Breast epithelium (tissue), 4 donors: ENCODE data around the gene MOCS2. TPM values are rescaled to one million over a fixed set of nuclear protein-coding genes. Genes with fewer than 3 reads are reported as not detected.

Experiments
- DNase-seq, 2 donors: peaks; one replicate each; pipeline ENCODE4 v3.0.0-alpha.2; 2019; ENCODE audit warnings: low spot score in 2 of 2
- H3K27ac ChIP-seq, 2 donors: fragments of 200-600 bp; sonication (generic) in 1 of 2; one replicate each; pipeline ENCODE4 v1.5.1; 2016 to 2019; ENCODE audit warnings: mild to moderate bottlenecking in 1 of 2
- H3K27me3 ChIP-seq, 2 donors: fragments of 200-600 bp; sonication (generic) in 1 of 2; one replicate each; pipeline versions ENCODE4 v1.5.1 to v1.6.0; 2017 to 2019; ENCODE audit warnings: control low read depth in 1 of 2, mild to moderate bottlenecking in 1 of 2
- H3K36me3 ChIP-seq: fragments of 200-600 bp; one replicate; pipeline ENCODE4 v1.5.1; 2019
- H3K4me1 ChIP-seq, 2 donors: fragments of 200-600 bp; sonication (generic); one replicate each; pipeline ENCODE4 v1.5.1; 2016 to 2019; ENCODE audit warnings: control low read depth in 1 of 2
- H3K4me3 ChIP-seq, 3 donors: fragments of 200-600 bp; sonication (generic); 1 replicate in 2 of 3; 2 replicates in 1 of 3; pipeline ENCODE4 v1.5.1; 2016 to 2019; ENCODE audit warnings: mild to moderate bottlenecking in 3 of 3, moderate library complexity in 2 of 3
- H3K9me3 ChIP-seq, 2 donors: fragments of 200-600 bp; sonication (generic) in 1 of 2; one replicate each; pipeline ENCODE4 v1.5.1; 2016 to 2019; ENCODE audit warnings: control low read depth in 1 of 2
- CTCF ChIP-seq, 3 donors: fragments of 450-650 bp; IDR thresholded peaks; one replicate each; pipeline ENCODE4 v1.5.1; 2016 to 2017; ENCODE audit warnings: antibody characterized with exemption in 3 of 3, mild to moderate bottlenecking in 3 of 3, moderate library complexity in 3 of 3
- POLR2A ChIP-seq: fragments of 450-650 bp; IDR thresholded peaks from one replicate; pipeline ENCODE4 v1.6.1; 2016; ENCODE audit warnings: antibody characterized with exemption, mild to moderate bottlenecking, moderate library complexity
- POLR2AphosphoS5 ChIP-seq, 3 donors: sonication (generic); formaldehyde crosslinking; IDR thresholded peaks; one replicate each; pipeline ENCODE4 v1.6.1; 2017; ENCODE audit warnings: antibody characterized with exemption in 3 of 3
- intact Hi-C: fragments of 100-400 bp; cut with DNase I; formaldehyde crosslinking; loops from one replicate; pipeline ENCODE4 v1.15.1; 2023; ENCODE audit warnings: low total_unique reads
- total RNA-seq, 3 donors: library from RNA; depleted of rRNA; stranded (reverse); fragments of >200 nt; gene quantifications; one replicate each; pipeline ENCODE4 v1.1.0, GENCODE V29; 2016

Gene MOCS2
- total RNA-seq, 3 donors from 2014 or later = 48.2 to 58.6 (median 56.2) TPM

GRCh38 chr5:53059281-53059680 is 50.3 kb downstream of the MOCS2 start:
- no peaks in the 10 kb centered on the region for H3K36me3 ChIP-seq
- intact Hi-C loops = no loop called here
- no peaks in the 10 kb centered on the region for H3K4me1 ChIP-seq
- TF ChIP-seq CTCF (IDR thresholded peaks at IDR 0.05) (no peak), POLR2A (no peak), POLR2AphosphoS5 (IDR thresholded peaks at IDR 0.05) (no peak)
- H3K4me3 ChIP-seq = no peak overlapping the region
- H3K27me3 ChIP-seq = no peaks in the 10 kb centered on the region
- no peak overlapping the region for H3K27ac ChIP-seq
- H3K9me3 ChIP-seq = no peaks in the 10 kb centered on the region
- no peak for DNase-seq

GRCh38 chr5:53055365-53055764 is 54.2 kb downstream of the MOCS2 start:
- TF ChIP-seq POLR2AphosphoS5 (IDR thresholded peaks at IDR 0.05) (no peak), POLR2A (no peak)
- Histone ChIP-seq H3K27me3 (no peaks in the 10 kb centered on the region), H3K9me3 (no peaks in the 10 kb centered on the region), H3K4me3 (no peak overlapping the region), H3K36me3 (no peaks in the 10 kb centered on the region), H3K4me1 (no peaks in the 10 kb centered on the region), H3K27ac (no peak overlapping the region)
- intact Hi-C loops = no loop called here
- DNase-seq = no peak

GRCh38 chr5:53053364-53053763 is 56.2 kb downstream of the MOCS2 start:
- H3K36me3 ChIP-seq = no peaks in the 10 kb centered on the region
- no peak for DNase-seq
- TF ChIP-seq CTCF (IDR thresholded peaks at IDR 0.05) = no peak
- TF ChIP-seq POLR2AphosphoS5 (IDR thresholded peaks at IDR 0.05) = no peak
- no peak for TF ChIP-seq POLR2A
- no peaks in the 10 kb centered on the region for H3K27me3 ChIP-seq
- H3K4me3 ChIP-seq = no peak overlapping the region
- H3K4me1 ChIP-seq = no peaks in the 10 kb centered on the region
- intact Hi-C loops = no loop called here
- H3K9me3 ChIP-seq = no peaks in the 10 kb centered on the region
- H3K27ac ChIP-seq = no peak overlapping the region

- Histone ChIP-seq H3K4me3 (no peak overlapping the region), H3K9me3 (no peaks in the 10 kb centered on the region), H3K27ac (no peak overlapping the region), H3K4me1 (no peaks in the 10 kb centered on the region), H3K27me3 (no peaks in the 10 kb centered on the region), H3K36me3 (no peaks in the 10 kb centered on the region)
- TF ChIP-seq CTCF (IDR thresholded peaks at IDR 0.05) (no peak), POLR2AphosphoS5 (IDR thresholded peaks at IDR 0.05) (no peak), POLR2A (no peak)
- intact Hi-C loops = no loop called here
- DNase-seq = no peak
Observed at GRCh38 chr5:53052499-53052898, 57.1 kb downstream of the MOCS2 start.

- H3K9me3 ChIP-seq = no peaks in the 10 kb centered on the region
- H3K4me1 ChIP-seq = no peaks in the 10 kb centered on the region
- no peak for DNase-seq
- intact Hi-C loops = no loop called here
- no peaks in the 10 kb centered on the region for H3K36me3 ChIP-seq
- no peak overlapping the region for H3K27ac ChIP-seq
- H3K27me3 ChIP-seq = no peaks in the 10 kb centered on the region
- H3K4me3 ChIP-seq = no peak overlapping the region
- no peak for TF ChIP-seq POLR2A
- TF ChIP-seq POLR2AphosphoS5 (IDR thresholded peaks at IDR 0.05) = no peak
- TF ChIP-seq CTCF (IDR thresholded peaks at IDR 0.05) = no peak
Observed at GRCh38 chr5:53048248-53048647, 61.3 kb downstream of the MOCS2 start.

Other genes with a start within 250 kb of the MOCS2 start
- 10 to 100 TPM in 2 of 3 donors, under 1 TPM in 1; 0.80 to 33.7 (median 11.8) TPM for gene ITGA2, start 120.4 kb downstream of the MOCS2 start, total RNA-seq